SHP77 (cell line): ENCODE data around the gene GLRB.
"Not testable (repeated sequence)": the region's sequence is repeated elsewhere in the genome, so short reads cannot be mapped to it uniquely, and the experiment has no call there.

ENCODE experiments used
- DNase-seq, 2 experiments: peaks; one replicate each; lab custom pipeline; 2025; lab: John Stamatoyannopoulos, UW

GLRB gene

GRCh38 chr4:157075811-157076577 is at the start of gene GLRB:
GLRB (plus strand) TSS chr4:157076150; CDS start chr4:157078025, 1,875 bp downstream.
- peak; percentile 3 to 16 for DNase-seq

GRCh38 chr4:157035471-157035870 is 40.5 kb upstream of the GLRB start:
- no peak for DNase-seq

GRCh38 chr4:157040405-157040804 is 35.5 kb upstream of the GLRB start:
- no peak for DNase-seq

- no peak for DNase-seq
Observed at GRCh38 chr4:157043131-157043530, 32.8 kb upstream of the GLRB start.

- peak; percentile 9 to 20 for DNase-seq
Observed at GRCh38 chr4:157045507-157046127, 30.3 kb upstream of the GLRB start.

- DNase-seq: no peak
Observed at GRCh38 chr4:157048248-157048647, 27.7 kb upstream of the GLRB start.

GRCh38 chr4:157050561-157050960 is 25.4 kb upstream of the GLRB start:
- DNase-seq: no peak

GRCh38 chr4:157052429-157053040 is 23.4 kb upstream of the GLRB start:
- DNase-seq: no peak

- no peak for DNase-seq
Observed at GRCh38 chr4:157057218-157057617, 18.7 kb upstream of the GLRB start.

GRCh38 chr4:157058899-157059298 is 17.1 kb upstream of the GLRB start:
- not testable (repeated sequence) for DNase-seq

- no peak for DNase-seq
Observed at GRCh38 chr4:157072002-157072401, 3.9 kb upstream of the GLRB start.

GRCh38 chr4:157075401-157075800 is 549 bp upstream of the GLRB start:
- DNase-seq: no peak

GRCh38 chr4:157076578-157076947 is 613 bp downstream of the GLRB start:
- DNase-seq: peak in 1 of 2 experiments; percentile 5

GRCh38 chr4:157079441-157079840 is 3.5 kb downstream of the GLRB start:
- DNase-seq: no peak

- DNase-seq: no peak
Observed at GRCh38 chr4:157080605-157081004, 4.7 kb downstream of the GLRB start.

- DNase-seq: no peak
Observed at GRCh38 chr4:157095716-157096115, 19.8 kb downstream of the GLRB start.

- no peak for DNase-seq
Observed at GRCh38 chr4:157096439-157096838, 20.5 kb downstream of the GLRB start.

- DNase-seq: no peak
Observed at GRCh38 chr4:157099506-157099905, 23.6 kb downstream of the GLRB start.

- DNase-seq: no peak
Observed at GRCh38 chr4:157104541-157104940, 28.6 kb downstream of the GLRB start.

- DNase-seq: no peak
Observed at GRCh38 chr4:157114671-157115070, 38.7 kb downstream of the GLRB start.

GRCh38 chr4:157115613-157116335 is 39.8 kb downstream of the GLRB start:
- no peak for DNase-seq

- no peak for DNase-seq
Observed at GRCh38 chr4:157121401-157121800, 45.5 kb downstream of the GLRB start.

- no peak for DNase-seq
Observed at GRCh38 chr4:157127571-157127970, 51.6 kb downstream of the GLRB start.
